HL-60 (cell line): ENCODE results near the gene PTTG2.

Experiments
- CTCF ChIP-seq: IDR thresholded peaks from one replicate; pipeline ENCODE4 v1.5.1; 2011; ENCODE audit warnings: low read length, control low read depth, inconsistent platforms; ENCODE audit not compliant: insufficient read depth
- GABPA ChIP-seq: IDR thresholded peaks from 2 replicates; pipeline ENCODE4 v1.6.1; 2012; ENCODE audit warnings: low read depth
- POLR2AphosphoS5 ChIP-seq: IDR thresholded peaks from 2 replicates; pipeline ENCODE4 v1.6.1; 2012; ENCODE audit warnings: low read depth

- TF ChIP-seq CTCF = no peak
- TF ChIP-seq POLR2AphosphoS5 = no peak
- no peak for TF ChIP-seq GABPA
Measured at GRCh38 chr4:37948542-37948941, 11.7 kb upstream of the PTTG2 start.
